Brain microvascular endothelial cell (primary cell): ENCODE results near the gene PAK6.

Experiments used
- DNase-seq: peaks from one replicate; pipeline ENCODE4 v3.0.0-alpha.2; 2020
- H3K27ac ChIP-seq: fragments of 250-450 bp; sonication (Bioruptor Pico); 2 replicates; pipeline ENCODE4 v1.5.1; 2020; ENCODE audit warnings: mild to moderate bottlenecking, moderate library complexity
- H3K27me3 ChIP-seq: fragments of 250-450 bp; sonication (Bioruptor Pico); replicated peaks from 2 replicates; pipeline ENCODE4 v1.5.1; 2020; ENCODE audit warnings: mild to moderate bottlenecking
- H3K36me3 ChIP-seq: fragments of 250-450 bp; sonication (Bioruptor Pico); replicated peaks from 2 replicates; pipeline ENCODE4 v1.5.1; 2020; ENCODE audit warnings: mild to moderate bottlenecking
- H3K4me3 ChIP-seq: 2 replicates; pipeline ENCODE4 v1.5.1; 2011; ENCODE audit warnings: low read depth, mild to moderate bottlenecking, control low read depth, low read length, moderate library complexity
- CTCF ChIP-seq: IDR thresholded peaks from 2 replicates; pipeline ENCODE4 v1.5.1; 2011; ENCODE audit warnings: low read depth, mild to moderate bottlenecking, moderate library complexity, low read length, control low read depth, inconsistent platforms; ENCODE audit errors: missing control alignments
- in situ Hi-C: cut with HindIII; loops from 2 replicates; pipeline ENCODE4 v1.10.0; 2017; ENCODE audit warnings: low sequenced_read_pairs, low pct_ligation_motif_present

Gene PAK6

GRCh38 chr15:40305281-40305680, 66.4 kb downstream of the PAK6 start:
- in situ Hi-C loops: no loop called here
- H3K27ac ChIP-seq: no peak overlapping the region
- H3K4me3 ChIP-seq: no peak overlapping the region
- no peaks in the 10 kb centered on the region for H3K36me3 ChIP-seq
- TF ChIP-seq CTCF: no peak
- no peaks in the 10 kb centered on the region for H3K27me3 ChIP-seq
- no peak for DNase-seq

- DNase-seq: no peak
- TF ChIP-seq CTCF: no peak
- Histone ChIP-seq H3K4me3 (no peak overlapping the region), H3K36me3 (no peaks in the 10 kb centered on the region), H3K27me3 (peaks cover 4% of the 10 kb centered on the region), H3K27ac (no peak overlapping the region)
- in situ Hi-C loops: no loop called here
Observed at GRCh38 chr15:40306371-40306770, 67.5 kb downstream of the PAK6 start.

DNA sequence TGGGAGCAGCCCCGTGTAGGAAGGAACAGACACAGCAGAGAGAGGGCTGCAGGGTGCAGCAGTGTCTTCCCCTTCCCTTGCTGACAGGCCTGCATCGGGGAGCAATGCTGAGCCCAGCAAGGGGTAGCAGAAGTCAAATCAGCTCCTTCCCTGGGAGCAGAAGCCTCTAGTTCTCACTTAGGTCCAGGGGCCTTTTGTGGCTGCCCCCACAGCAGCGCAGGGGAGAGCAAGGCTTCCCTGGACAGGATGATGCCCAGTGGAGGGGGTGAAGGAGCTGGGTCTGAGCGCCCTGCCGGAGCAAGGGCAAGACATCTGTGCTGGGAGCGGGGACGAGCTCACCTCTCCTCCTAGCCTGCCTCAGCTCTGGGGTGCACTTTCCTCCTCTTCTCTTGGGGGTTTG, 68.0 kb downstream of the PAK6 start:
- in situ Hi-C loops: no loop called here
- peaks cover 5% of the 10 kb centered on the region for H3K27me3 ChIP-seq
- DNase-seq: no peak
- no peak overlapping the region for H3K27ac ChIP-seq
- H3K4me3 ChIP-seq: no peak overlapping the region
- no peak for TF ChIP-seq CTCF
- no peaks in the 10 kb centered on the region for H3K36me3 ChIP-seq

DNA sequence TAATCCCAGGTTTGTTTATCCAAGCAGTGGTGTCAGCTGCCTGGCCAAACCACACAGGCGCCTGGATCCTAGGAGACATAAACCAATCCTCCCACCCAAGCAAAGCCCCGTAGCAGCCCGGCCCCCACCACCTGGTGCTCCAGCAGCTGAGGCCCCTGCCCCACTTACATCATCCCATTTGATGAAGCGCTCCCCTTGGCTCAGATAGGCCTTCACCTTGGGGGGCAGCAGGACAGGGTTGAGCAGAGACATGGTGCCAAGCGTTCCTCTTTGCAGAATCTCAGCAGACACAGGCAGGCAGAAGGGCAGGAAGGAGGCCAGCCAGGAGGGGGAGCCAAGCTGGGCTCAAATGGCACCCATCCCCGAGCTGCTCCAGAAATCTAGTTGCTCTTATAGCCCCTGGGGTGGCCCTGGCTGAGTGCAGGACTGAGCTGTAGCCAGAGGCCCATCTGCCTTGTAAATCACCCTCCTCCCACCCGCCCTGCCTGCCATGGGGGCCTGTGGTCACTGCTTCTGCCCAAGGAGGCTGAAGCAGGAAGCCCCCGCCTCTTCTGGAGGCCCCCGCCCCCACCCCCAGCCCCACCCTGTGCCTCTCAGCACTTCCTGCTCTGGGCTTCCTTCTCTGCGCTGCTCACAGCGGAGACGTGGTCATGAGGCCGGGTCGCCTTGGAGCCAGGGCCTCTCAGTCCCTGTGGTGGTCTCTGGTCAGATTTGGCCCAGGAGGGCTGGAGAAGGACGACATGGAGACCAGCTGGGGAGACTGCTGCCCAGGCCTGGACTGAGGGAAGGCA, 68.8 kb downstream of the PAK6 start, which contains the start of gene PLCB2:
PLCB2 (minus strand) TSS at position 515 of the 791 bp plus-strand sequence; CDS start at position 252, 263 bp downstream.
- no peak within 1 kb of the TSS for H3K4me3 ChIP-seq
- in situ Hi-C loops: no loop called here
- H3K36me3 ChIP-seq: no peaks in the 10 kb centered on the region
- TF ChIP-seq CTCF: peak; percentile 57
- H3K27me3 ChIP-seq: peaks cover 5% of the 10 kb centered on the region
- H3K27ac ChIP-seq: no peak within 1 kb of the TSS
- no peak for DNase-seq

DNA sequence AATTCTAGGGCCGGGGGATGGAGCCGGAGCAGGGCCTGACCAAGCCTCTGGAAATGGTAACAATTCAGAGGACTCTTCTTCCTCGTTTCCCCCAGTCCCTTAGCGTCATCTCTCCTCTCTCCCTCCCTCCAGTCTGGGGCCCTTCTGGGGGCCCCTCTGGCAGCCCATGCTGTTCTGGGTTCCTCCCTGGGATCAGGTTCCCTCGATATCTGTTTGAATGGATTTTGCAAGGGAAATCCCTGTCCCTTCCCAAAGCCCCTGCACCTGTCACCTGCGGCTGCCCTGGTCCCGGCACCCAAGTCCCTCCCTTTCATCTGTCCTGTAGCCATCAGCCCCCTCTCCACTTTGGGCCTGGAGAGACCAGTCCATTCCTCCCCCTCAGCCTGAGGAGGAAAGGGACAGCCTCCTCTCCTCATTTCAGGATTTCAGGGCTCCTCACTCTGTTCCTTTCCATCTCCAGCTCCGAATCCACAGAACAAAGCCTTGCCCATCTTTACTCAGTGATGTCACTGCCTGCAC, 70.5 kb downstream of the PAK6 start:
- peaks cover 5% of the 10 kb centered on the region for H3K27me3 ChIP-seq
- no peak for TF ChIP-seq CTCF
- in situ Hi-C loops: no loop called here
- DNase-seq: no peak
- no peaks in the 10 kb centered on the region for H3K36me3 ChIP-seq
- H3K27ac ChIP-seq: no peak overlapping the region
- no peak overlapping the region for H3K4me3 ChIP-seq
